Transverse colon (tissue), 3 donors: ENCODE data around the gene GAD2.

ENCODE experiments used
- POLR2A ChIP-seq: fragments of 450-650 bp; IDR thresholded peaks from one replicate; pipeline ENCODE4 v1.6.1; 2016; ENCODE audit warnings: antibody characterized with exemption, mild to moderate bottlenecking, moderate library complexity
- TF ChIP-seq, protein P1 (sequence below), 5 experiments: fragments of 200-600 bp in 3 of 5; fragments of 450-650 bp in 2 of 5; sonication (generic) in 3 of 5; IDR thresholded peaks; 1 replicate in 2 of 5; 2 replicates in 3 of 5; pipeline ENCODE4 v1.5.1; 2016 to 2017; ENCODE audit warnings: antibody characterized with exemption in 5 of 5, inconsistent platforms in 3 of 5, mild to moderate bottlenecking in 2 of 5, moderate library complexity in 1 of 5

DNA sequence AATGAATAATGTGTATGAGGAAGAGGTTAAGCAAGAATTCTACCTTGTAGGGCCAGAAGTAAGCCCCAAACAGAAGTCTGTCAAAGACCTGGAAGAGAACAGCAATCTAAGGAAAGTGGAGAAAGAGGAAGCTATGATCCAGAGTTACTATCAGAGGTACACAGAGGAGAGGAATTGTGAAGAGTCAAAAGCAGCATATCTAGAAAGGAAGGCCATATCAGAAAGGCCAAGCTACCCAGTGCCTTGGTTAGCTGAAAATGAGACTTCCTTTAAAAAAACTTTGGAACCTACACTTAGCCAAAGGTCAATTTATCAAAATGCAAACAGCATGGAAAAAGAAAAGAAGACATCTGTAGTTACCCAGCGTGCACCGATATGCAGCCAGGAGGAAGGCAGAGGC is 42.7 kb upstream of the GAD2 start:
- TF ChIP-seq, protein P1, sequence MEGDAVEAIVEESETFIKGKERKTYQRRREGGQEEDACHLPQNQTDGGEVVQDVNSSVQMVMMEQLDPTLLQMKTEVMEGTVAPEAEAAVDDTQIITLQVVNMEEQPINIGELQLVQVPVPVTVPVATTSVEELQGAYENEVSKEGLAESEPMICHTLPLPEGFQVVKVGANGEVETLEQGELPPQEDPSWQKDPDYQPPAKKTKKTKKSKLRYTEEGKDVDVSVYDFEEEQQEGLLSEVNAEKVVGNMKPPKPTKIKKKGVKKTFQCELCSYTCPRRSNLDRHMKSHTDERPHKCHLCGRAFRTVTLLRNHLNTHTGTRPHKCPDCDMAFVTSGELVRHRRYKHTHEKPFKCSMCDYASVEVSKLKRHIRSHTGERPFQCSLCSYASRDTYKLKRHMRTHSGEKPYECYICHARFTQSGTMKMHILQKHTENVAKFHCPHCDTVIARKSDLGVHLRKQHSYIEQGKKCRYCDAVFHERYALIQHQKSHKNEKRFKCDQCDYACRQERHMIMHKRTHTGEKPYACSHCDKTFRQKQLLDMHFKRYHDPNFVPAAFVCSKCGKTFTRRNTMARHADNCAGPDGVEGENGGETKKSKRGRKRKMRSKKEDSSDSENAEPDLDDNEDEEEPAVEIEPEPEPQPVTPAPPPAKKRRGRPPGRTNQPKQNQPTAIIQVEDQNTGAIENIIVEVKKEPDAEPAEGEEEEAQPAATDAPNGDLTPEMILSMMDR (IDR thresholded peaks at IDR 0.05), result no peak
- no peak for TF ChIP-seq POLR2A
